ACC112 (cell line): Measurements from ENCODE around the gene ATP2A1.

Source experiments
- H2AFZ ChIP-seq: fragments of 200-600 bp; sonication (generic); one replicate; pipeline ENCODE4 v1.6.0; 2017; ENCODE audit warnings: antibody characterized with exemption, low read length; ENCODE audit not compliant: unreplicated experiment
- H3K27ac ChIP-seq: fragments of 200-600 bp; sonication (generic); 2 replicates; pipeline ENCODE4 v1.5.1; 2014; ENCODE audit warnings: low read depth, mild to moderate bottlenecking, antibody characterized with exemption, low read length, moderate library complexity
- H3K27me3 ChIP-seq: fragments of 200-600 bp; sonication (generic); 2 replicates; pipeline ENCODE4 v1.6.1; 2014; ENCODE audit warnings: mild to moderate bottlenecking, antibody characterized with exemption, low read length, moderate library complexity, mixed read lengths; ENCODE audit not compliant: insufficient read depth
- H3K36me3 ChIP-seq: fragments of 200-600 bp; sonication (generic); 2 replicates; pipeline ENCODE4 v1.6.1; 2016; ENCODE audit warnings: mild to moderate bottlenecking, antibody characterized with exemption, low read length, moderate library complexity, mixed read lengths; ENCODE audit not compliant: insufficient read depth
- H3K4me1 ChIP-seq: fragments of 200-600 bp; sonication (generic); one replicate; pipeline ENCODE4 v1.6.1; 2016; ENCODE audit warnings: low read length, mixed read lengths; ENCODE audit not compliant: insufficient read depth, unreplicated experiment, control insufficient read depth
- H3K4me3 ChIP-seq: fragments of 200-600 bp; sonication (generic); 2 replicates; pipeline ENCODE4 v1.5.1; 2014; ENCODE audit warnings: mild to moderate bottlenecking, low read depth, low read length
- H3K79me2 ChIP-seq: fragments of 200-600 bp; sonication (generic); one replicate; pipeline ENCODE4 v1.6.0; 2016; ENCODE audit warnings: low read length; ENCODE audit not compliant: control insufficient read depth, unreplicated experiment, insufficient read depth

Gene ATP2A1

GRCh38 chr16:28839004-28839639 lies 39.2 kb upstream of the ATP2A1 start:
- Histone ChIP-seq H3K4me3 (no peak overlapping the region), H3K27me3 (no peaks in the 10 kb centered on the region), H3K27ac (no peak overlapping the region), H2AFZ (no peak overlapping the region), H3K79me2 (no peaks in the 10 kb centered on the region), H3K4me1 (no peaks in the 10 kb centered on the region), H3K36me3 (peaks cover 14% of the 10 kb centered on the region; the same call in 1 of the 2 replicates)

- no peak overlapping the region for H2AFZ ChIP-seq
- peak overlapping the region; percentile 43; the same call in 1 of the 2 replicates for H3K27ac ChIP-seq
- no peaks in the 10 kb centered on the region for H3K27me3 ChIP-seq
- H3K4me3 ChIP-seq: no peak overlapping the region
- peaks cover 7% of the 10 kb centered on the region for H3K79me2 ChIP-seq
- H3K4me1 ChIP-seq: peaks cover 3% of the 10 kb centered on the region
- peaks cover 10% of the 10 kb centered on the region; the same call in 1 of the 2 replicates for H3K36me3 ChIP-seq
These were observed 38.4 kb upstream of the ATP2A1 start for GRCh38 chr16:28839899-28840298.

GRCh38 chr16:28842696-28843095 lies 35.6 kb upstream of the ATP2A1 start:
- Histone ChIP-seq H3K79me2 (peaks cover 29% of the 10 kb centered on the region), H3K27ac (no peak overlapping the region), H3K36me3 (peaks cover 8% of the 10 kb centered on the region; the same call in 1 of the 2 replicates), H3K4me3 (no peak overlapping the region), H3K4me1 (peaks cover 7% of the 10 kb centered on the region), H2AFZ (no peak overlapping the region), H3K27me3 (no peaks in the 10 kb centered on the region)

GRCh38 chr16:28843766-28844165 lies 34.5 kb upstream of the ATP2A1 start:
- no peak overlapping the region for H3K27ac ChIP-seq
- no peak overlapping the region for H2AFZ ChIP-seq
- peaks cover 5% of the 10 kb centered on the region; the same call in 1 of the 2 replicates for H3K36me3 ChIP-seq
- H3K79me2 ChIP-seq: peaks cover 29% of the 10 kb centered on the region
- no peaks in the 10 kb centered on the region for H3K27me3 ChIP-seq
- H3K4me1 ChIP-seq: peaks cover 7% of the 10 kb centered on the region
- H3K4me3 ChIP-seq: no peak overlapping the region

GRCh38 chr16:28844226-28844885 lies 33.9 kb upstream of the ATP2A1 start:
- H3K27me3 ChIP-seq: no peaks in the 10 kb centered on the region
- peaks cover 5% of the 10 kb centered on the region; the same call in 1 of the 2 replicates for H3K36me3 ChIP-seq
- H2AFZ ChIP-seq: no peak overlapping the region
- peaks cover 29% of the 10 kb centered on the region for H3K79me2 ChIP-seq
- H3K4me1 ChIP-seq: peaks cover 7% of the 10 kb centered on the region
- no peak overlapping the region; the same call in 1 of the 2 replicates for H3K4me3 ChIP-seq
- H3K27ac ChIP-seq: no peak overlapping the region

- Histone ChIP-seq H3K4me1 (peaks cover 7% of the 10 kb centered on the region), H3K27ac (no peak overlapping the region), H3K4me3 (peak overlapping the region; percentile 99), H3K36me3 (peaks cover 5% of the 10 kb centered on the region; the same call in 1 of the 2 replicates), H3K27me3 (no peaks in the 10 kb centered on the region), H2AFZ (peak overlapping the region; percentile 56), H3K79me2 (peaks cover 29% of the 10 kb centered on the region)
These were observed 33.0 kb upstream of the ATP2A1 start for GRCh38 chr16:28845293-28845692.

GRCh38 chr16:28845761-28846079 lies 32.6 kb upstream of the ATP2A1 start:
- H3K4me3 ChIP-seq: peak overlapping the region; percentile 99
- peaks cover 29% of the 10 kb centered on the region for H3K79me2 ChIP-seq
- H2AFZ ChIP-seq: peak overlapping the region; percentile 56
- H3K27ac ChIP-seq: peak overlapping the region; percentile 30; the same call in 1 of the 2 replicates
- peaks cover 5% of the 10 kb centered on the region; the same call in 1 of the 2 replicates for H3K36me3 ChIP-seq
- H3K27me3 ChIP-seq: no peaks in the 10 kb centered on the region
- peaks cover 7% of the 10 kb centered on the region for H3K4me1 ChIP-seq

- H2AFZ ChIP-seq: peak within 1 kb of the TSS; percentile 56
- no peaks in the 10 kb centered on the region for H3K27me3 ChIP-seq
- H3K79me2 ChIP-seq: peaks cover 29% of the 10 kb centered on the region
- peak within 1 kb of the TSS; percentile 99 for H3K4me3 ChIP-seq
- peak within 1 kb of the TSS; percentile 30; the same call in 1 of the 2 replicates for H3K27ac ChIP-seq
- peaks cover 5% of the 10 kb centered on the region; the same call in 1 of the 2 replicates for H3K36me3 ChIP-seq
- H3K4me1 ChIP-seq: peaks cover 7% of the 10 kb centered on the region
These were observed 32.0 kb upstream of the ATP2A1 start, which contains the start of gene TUFM for GRCh38 chr16:28846080-28846932. Gene TUFM (minus strand): TSS chr16:28846348. CDS start chr16:28846269, 79 bp downstream.

GRCh38 chr16:28846933-28847273 lies 31.4 kb upstream of the ATP2A1 start:
- Histone ChIP-seq H3K36me3 (peaks cover 5% of the 10 kb centered on the region; the same call in 1 of the 2 replicates), H3K79me2 (peaks cover 29% of the 10 kb centered on the region), H3K27me3 (no peaks in the 10 kb centered on the region), H3K4me3 (peak overlapping the region; percentile 99), H3K4me1 (peaks cover 7% of the 10 kb centered on the region), H3K27ac (no peak overlapping the region), H2AFZ (peak overlapping the region; percentile 49)

- no peak overlapping the region for H2AFZ ChIP-seq
- no peak overlapping the region for H3K27ac ChIP-seq
- peaks cover 16% of the 10 kb centered on the region for H3K79me2 ChIP-seq
- H3K27me3 ChIP-seq: no peaks in the 10 kb centered on the region
- no peak overlapping the region for H3K4me3 ChIP-seq
- no peaks in the 10 kb centered on the region for H3K36me3 ChIP-seq
- H3K4me1 ChIP-seq: peaks cover 16% of the 10 kb centered on the region
These were observed 19.9 kb upstream of the ATP2A1 start for GRCh38 chr16:28858421-28858820.
